Chondrocyte (in vitro differentiated cells): ENCODE results near the gene SKAP1. TPM values are rescaled to one million over a fixed set of nuclear protein-coding genes. Genes with fewer than 3 reads are reported as not detected.
A peak's percentile ranks its signal among the peaks of the same experiment; 100 is the strongest.
"Not testable (repeated sequence)": the region's sequence is repeated elsewhere in the genome, so short reads cannot be mapped to it uniquely, and the experiment has no call there.

Source experiments
- DNase-seq: peaks from one replicate; pipeline ENCODE4 v3.0.0; 2021; ENCODE audit warnings: mixed read lengths, low spot score
- H3K27ac Mint-ChIP-seq: one replicate; pipeline ENCODE4 v1.8.0; 2021; ENCODE audit warnings: mild to moderate bottlenecking, moderate library complexity, mixed read lengths; ENCODE audit not compliant: unreplicated experiment
- H3K27me3 Mint-ChIP-seq: 2 replicates; pipeline ENCODE4 v1.8.0; 2021; ENCODE audit warnings: low read depth, mixed read lengths
- H3K36me3 Mint-ChIP-seq: 2 replicates; pipeline ENCODE4 v1.8.0; 2021; ENCODE audit warnings: low read depth, mixed read lengths
- H3K4me1 Mint-ChIP-seq: 2 replicates; pipeline ENCODE4 v1.8.0; 2021; ENCODE audit warnings: low read depth, mild to moderate bottlenecking, mixed read lengths
- H3K4me3 Mint-ChIP-seq: one replicate; pipeline ENCODE4 v1.8.0; 2021; ENCODE audit warnings: mild to moderate bottlenecking, moderate library complexity, mixed read lengths; ENCODE audit not compliant: unreplicated experiment
- H3K9me3 Mint-ChIP-seq: 2 replicates; pipeline ENCODE4 v1.8.0; 2021; ENCODE audit warnings: low read depth, mixed read lengths
- total RNA-seq: library from RNA; stranded (reverse); gene quantifications from 3 replicates; pipeline ENCODE4 v1.2.1, GENCODE V29; 2021
- TF ChIP-seq, protein P1 (sequence below): fragments of 200-600 bp; sonication (generic); IDR thresholded peaks from 2 replicates; pipeline ENCODE4 v1.5.0; 2021; ENCODE audit warnings: antibody characterized with exemption, mild to moderate bottlenecking, moderate library complexity

Gene SKAP1
- total RNA-seq, 1 donor from 2014 or later: not detected

DNA sequence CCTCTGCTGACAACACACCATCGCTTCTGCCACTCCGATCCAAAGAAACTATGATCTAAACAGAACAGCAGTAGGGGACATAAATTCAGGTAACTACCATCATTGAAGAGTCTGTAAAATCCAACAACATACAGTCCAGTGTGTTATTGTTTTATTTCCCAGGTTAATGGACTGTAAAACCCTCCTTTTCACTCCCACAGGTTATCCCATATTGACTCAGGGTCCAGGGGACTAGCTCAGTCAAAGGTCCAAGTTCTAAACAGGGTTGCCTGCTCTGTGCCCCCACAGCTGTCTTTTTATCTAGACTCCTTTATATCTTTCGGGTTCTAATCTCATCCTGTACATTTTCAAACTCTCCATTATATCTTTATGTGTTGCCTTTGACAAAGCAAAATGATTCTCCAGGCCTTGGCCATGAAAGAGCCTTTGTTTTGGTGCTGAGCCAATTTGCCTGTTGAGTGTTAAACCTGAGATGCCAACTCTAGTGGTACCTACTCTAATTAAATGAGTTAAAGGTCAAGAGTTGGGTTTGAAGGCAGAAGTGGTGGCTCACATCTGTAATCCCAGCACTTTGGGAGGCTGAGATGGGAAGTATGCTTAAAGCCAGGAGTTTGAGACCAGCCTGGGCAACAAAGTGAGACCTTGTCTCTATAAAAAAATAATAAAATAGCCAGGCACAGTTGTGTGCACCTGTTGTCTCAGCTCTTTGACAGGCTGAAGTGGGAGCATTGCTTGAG lies 242.0 kb downstream of the SKAP1 start:
- H3K9me3 Mint-ChIP-seq: no peaks in the 10 kb centered on the region
- peaks cover 33% of the 10 kb centered on the region for H3K27me3 Mint-ChIP-seq
- TF ChIP-seq, protein P1, sequence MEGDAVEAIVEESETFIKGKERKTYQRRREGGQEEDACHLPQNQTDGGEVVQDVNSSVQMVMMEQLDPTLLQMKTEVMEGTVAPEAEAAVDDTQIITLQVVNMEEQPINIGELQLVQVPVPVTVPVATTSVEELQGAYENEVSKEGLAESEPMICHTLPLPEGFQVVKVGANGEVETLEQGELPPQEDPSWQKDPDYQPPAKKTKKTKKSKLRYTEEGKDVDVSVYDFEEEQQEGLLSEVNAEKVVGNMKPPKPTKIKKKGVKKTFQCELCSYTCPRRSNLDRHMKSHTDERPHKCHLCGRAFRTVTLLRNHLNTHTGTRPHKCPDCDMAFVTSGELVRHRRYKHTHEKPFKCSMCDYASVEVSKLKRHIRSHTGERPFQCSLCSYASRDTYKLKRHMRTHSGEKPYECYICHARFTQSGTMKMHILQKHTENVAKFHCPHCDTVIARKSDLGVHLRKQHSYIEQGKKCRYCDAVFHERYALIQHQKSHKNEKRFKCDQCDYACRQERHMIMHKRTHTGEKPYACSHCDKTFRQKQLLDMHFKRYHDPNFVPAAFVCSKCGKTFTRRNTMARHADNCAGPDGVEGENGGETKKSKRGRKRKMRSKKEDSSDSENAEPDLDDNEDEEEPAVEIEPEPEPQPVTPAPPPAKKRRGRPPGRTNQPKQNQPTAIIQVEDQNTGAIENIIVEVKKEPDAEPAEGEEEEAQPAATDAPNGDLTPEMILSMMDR: no peak
- H3K4me1 Mint-ChIP-seq: peaks cover 15% of the 10 kb centered on the region
- H3K4me3 Mint-ChIP-seq: no peak overlapping the region
- DNase-seq: no peak
- H3K36me3 Mint-ChIP-seq: no peaks in the 10 kb centered on the region
- no peak overlapping the region for H3K27ac Mint-ChIP-seq

DNA sequence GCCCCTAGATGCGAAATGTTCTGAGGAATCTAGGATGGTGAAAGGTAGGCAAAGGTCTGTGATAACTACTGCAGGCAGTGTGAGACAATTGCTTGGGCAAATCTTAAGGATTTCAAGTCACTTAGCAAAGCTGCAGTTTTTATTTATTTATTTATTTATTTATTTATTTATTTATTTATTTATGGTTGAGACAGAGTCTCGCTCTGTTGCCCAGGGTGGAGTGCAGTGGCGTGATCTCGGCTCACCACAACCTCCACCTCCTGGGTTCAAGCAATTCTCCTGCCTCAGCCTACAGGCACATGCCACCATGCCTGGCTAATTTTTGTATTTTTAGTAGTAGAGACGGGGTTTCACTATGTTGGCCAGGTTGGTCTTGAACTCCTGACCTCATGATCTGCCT lies 243.7 kb downstream of the SKAP1 start:
- H3K27ac Mint-ChIP-seq, DNase-seq: not testable (repeated sequence)
- peaks cover 46% of the 10 kb centered on the region for H3K27me3 Mint-ChIP-seq

DNA sequence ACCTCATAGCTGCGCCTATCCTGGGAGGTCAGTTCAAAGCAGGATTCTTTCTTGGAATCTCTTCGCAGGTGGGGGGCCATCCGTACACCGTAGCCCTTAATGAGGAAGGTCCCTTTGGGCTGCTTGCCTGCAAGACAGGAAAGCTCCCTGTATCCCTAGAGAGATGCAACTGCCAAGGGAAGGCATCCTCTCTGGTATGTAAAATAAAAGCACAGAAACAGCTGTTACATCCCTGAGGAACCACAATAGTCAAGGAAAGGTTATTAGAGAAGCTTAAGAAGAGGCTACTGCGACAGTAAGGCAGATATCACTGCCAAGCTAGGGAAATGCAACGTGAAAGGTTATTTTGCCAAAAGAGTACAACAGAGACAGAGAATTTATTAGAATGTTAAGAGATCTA lies 245.3 kb downstream of the SKAP1 start:
- Mint-ChIP-seq H3K4me3 (no peak overlapping the region), H3K27ac (no peak overlapping the region), H3K4me1 (no peaks in the 10 kb centered on the region), H3K27me3 (peaks cover 56% of the 10 kb centered on the region), H3K36me3 (no peaks in the 10 kb centered on the region), H3K9me3 (no peaks in the 10 kb centered on the region)
- no peak for DNase-seq
- TF ChIP-seq, protein P1: no peak

More for the DNA sequence above, 243.7 kb downstream of the SKAP1 start:
- not testable (repeated sequence) for H3K36me3 Mint-ChIP-seq, H3K4me1 Mint-ChIP-seq, H3K9me3 Mint-ChIP-seq, H3K4me3 Mint-ChIP-seq

DNA sequence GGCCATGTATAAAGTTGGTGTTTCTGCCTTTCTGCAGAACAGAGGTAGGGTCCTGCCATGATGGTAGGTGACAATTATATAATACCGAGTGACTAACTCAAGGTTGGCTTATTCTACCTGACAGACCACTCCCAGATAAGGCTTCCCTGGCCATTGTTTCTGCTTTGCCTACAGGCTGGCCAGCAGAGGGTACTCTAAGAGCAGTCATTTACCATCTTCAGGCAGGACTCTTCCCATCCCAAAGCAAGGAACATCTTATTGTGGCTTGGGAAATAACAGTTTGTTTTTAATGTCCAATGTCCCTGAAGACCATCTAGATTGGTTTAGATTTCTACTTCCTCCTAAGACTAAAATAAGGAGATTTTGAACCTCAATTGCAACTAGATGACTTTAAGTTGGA lies 248.4 kb downstream of the SKAP1 start:
- H3K4me3 Mint-ChIP-seq: no peak overlapping the region
- no peak overlapping the region for H3K27ac Mint-ChIP-seq
- no peaks in the 10 kb centered on the region for H3K36me3 Mint-ChIP-seq
- no peak for DNase-seq
- H3K9me3 Mint-ChIP-seq: no peaks in the 10 kb centered on the region
- TF ChIP-seq, protein P1: peak; percentile 67
- H3K27me3 Mint-ChIP-seq: peaks cover 44% of the 10 kb centered on the region
- H3K4me1 Mint-ChIP-seq: peaks cover 7% of the 10 kb centered on the region

DNA sequence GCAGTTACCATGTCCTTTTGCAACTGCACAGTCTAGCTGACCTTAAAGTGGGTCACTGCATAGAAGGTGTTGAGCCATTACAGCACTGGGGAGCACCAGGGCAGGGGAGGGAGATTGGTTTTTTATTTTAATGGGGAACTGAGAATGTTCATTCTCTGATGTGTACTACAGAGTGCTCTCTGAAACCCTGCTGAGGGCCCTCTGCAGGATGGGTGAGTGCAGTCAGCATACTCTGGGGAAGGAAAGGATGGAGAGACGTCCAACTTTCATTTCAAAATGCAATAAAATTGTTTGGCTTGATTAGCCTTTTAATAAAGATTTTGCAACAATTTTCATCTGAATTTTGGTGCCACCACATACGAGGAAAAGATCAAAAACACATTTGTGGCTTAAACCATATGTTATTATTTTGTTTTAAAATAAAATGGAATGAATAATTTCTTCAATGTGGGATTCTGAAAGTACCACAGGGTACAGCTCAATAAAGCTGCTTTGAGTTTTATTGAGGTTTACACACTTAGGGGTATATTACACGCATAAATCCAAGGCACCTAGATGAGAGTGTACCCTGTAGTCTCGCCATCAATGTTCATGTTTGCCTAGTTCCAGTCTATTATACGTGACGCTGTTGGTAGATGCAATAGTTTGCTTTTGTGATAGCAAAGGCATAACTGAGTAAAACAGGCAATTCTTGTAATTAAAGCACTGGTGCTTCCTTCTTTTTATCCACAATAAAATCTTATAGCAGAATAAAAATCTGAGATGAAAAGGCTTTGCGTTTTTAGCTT lies 249.0 kb downstream of the SKAP1 start:
- H3K36me3 Mint-ChIP-seq: no peaks in the 10 kb centered on the region
- H3K27me3 Mint-ChIP-seq: peaks cover 41% of the 10 kb centered on the region
- no peaks in the 10 kb centered on the region for H3K9me3 Mint-ChIP-seq
- TF ChIP-seq, protein P1: no peak
- peaks cover 13% of the 10 kb centered on the region for H3K4me1 Mint-ChIP-seq
- DNase-seq: no peak
- no peak overlapping the region for H3K4me3 Mint-ChIP-seq
- no peak overlapping the region for H3K27ac Mint-ChIP-seq
